ENCODE data around the gene SUSD4.

The SUSD4 gene

DNA sequence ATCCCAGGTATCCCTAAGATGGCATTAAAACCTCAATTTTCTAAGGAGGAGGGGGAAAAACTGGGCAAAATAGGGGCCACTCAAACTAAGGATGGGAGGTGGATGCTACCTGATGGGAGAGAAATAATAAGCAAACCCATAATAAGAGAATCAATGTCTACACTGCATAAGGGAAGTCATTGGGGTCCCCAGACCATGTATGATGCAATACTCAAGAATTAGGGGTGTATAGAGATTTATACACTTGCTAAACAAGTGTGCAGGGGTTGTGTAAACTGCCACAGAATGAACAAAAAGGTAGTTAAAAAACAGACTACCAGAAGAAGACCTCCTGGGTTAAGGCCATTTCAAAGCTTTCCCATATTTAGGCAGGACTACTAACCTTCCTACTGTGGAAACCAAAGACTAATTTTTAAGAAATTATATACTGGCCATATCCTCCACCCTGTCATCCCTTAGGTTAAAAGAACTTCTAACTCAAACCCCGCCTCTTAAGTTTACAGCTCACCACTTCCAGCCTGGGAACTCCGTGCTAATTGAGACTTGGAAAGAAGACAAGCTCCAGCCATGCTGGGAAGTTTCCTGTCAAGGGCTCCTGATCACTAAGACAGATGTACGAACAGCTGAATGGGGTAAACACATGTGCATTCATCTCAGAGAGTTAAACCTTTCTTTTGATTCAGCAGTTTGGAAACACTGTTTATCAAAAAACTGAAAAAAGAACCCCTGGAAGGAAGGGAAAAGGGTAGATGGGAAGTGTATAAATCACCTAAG lies 156.5 kb downstream of the SUSD4 start:
- H2AFZ ChIP-seq (ENCODE audit: low read length) = no peak overlapping the region
- H3K27me3 ChIP-seq (ENCODE audit: insufficient read depth, low read length, poor library complexity, severe bottlenecking) = no peaks in the 10 kb centered on the region
- H3K4me2 ChIP-seq (ENCODE audit: low read depth, low read length, poor library complexity, severe bottlenecking) = no peak overlapping the region
- no peaks in the 10 kb centered on the region for H3F3A ChIP-seq (ENCODE audit: low read depth)
- no peaks in the 10 kb centered on the region for H4K20me1 ChIP-seq (ENCODE audit: insufficient read depth, low read length, poor library complexity, severe bottlenecking)
- TF ChIP-seq EZH2phosphoT487 (IDR thresholded peaks at IDR 0.05; ENCODE audit: borderline replicate concordance) = no peak
- TF ChIP-seq, protein P1, sequence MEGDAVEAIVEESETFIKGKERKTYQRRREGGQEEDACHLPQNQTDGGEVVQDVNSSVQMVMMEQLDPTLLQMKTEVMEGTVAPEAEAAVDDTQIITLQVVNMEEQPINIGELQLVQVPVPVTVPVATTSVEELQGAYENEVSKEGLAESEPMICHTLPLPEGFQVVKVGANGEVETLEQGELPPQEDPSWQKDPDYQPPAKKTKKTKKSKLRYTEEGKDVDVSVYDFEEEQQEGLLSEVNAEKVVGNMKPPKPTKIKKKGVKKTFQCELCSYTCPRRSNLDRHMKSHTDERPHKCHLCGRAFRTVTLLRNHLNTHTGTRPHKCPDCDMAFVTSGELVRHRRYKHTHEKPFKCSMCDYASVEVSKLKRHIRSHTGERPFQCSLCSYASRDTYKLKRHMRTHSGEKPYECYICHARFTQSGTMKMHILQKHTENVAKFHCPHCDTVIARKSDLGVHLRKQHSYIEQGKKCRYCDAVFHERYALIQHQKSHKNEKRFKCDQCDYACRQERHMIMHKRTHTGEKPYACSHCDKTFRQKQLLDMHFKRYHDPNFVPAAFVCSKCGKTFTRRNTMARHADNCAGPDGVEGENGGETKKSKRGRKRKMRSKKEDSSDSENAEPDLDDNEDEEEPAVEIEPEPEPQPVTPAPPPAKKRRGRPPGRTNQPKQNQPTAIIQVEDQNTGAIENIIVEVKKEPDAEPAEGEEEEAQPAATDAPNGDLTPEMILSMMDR (conservative IDR thresholded peaks at IDR 0.05; ENCODE audit: low read length) = no peak
- H3K36me3 ChIP-seq (ENCODE audit: insufficient read depth, low read length) = no peaks in the 10 kb centered on the region
- H3K9me3 ChIP-seq (ENCODE audit: insufficient read depth, low read depth, low read length) = no peaks in the 10 kb centered on the region
- no peaks in the 10 kb centered on the region for H3K79me2 ChIP-seq (ENCODE audit: insufficient read depth, low read length)
- H3K4me3 ChIP-seq (ENCODE audit: low read length, poor library complexity, severe bottlenecking) = no peak overlapping the region
- no peaks in the 10 kb centered on the region for H3K4me1 ChIP-seq (ENCODE audit: insufficient read depth, low read length, poor library complexity, severe bottlenecking)
- no peak overlapping the region for H3K9ac ChIP-seq (ENCODE audit: low read depth, low read length, poor library complexity, severe bottlenecking)
- H3K9me2 ChIP-seq (replicated peaks; ENCODE audit: low read depth, low read length) = no peaks in the 10 kb centered on the region

DNA sequence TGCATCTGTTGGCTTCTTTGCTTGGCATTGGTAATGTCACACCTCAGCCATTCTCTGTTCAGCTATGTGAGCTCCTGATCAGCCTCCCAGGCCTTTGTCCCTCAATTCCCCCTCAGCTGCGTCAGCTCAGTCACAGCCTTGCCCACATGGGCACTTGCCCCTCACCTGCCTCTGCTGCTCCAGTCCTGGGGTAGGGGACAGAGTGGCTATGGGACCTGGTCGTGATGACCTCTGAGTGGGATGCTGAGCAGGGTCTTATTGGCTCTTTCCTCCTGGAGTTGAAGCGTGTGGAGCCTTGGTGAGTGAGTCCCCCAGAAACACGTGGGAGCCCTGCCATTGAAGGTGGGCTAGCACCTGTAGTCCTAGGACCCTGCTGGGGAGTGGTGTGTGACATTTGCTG lies 159.6 kb downstream of the SUSD4 start:
- no peaks in the 10 kb centered on the region for H3K79me2 ChIP-seq (ENCODE audit: insufficient read depth, low read length)
- no peak overlapping the region for H3K4me2 ChIP-seq (ENCODE audit: low read depth, low read length, poor library complexity, severe bottlenecking)
- H3K4me3 ChIP-seq (ENCODE audit: low read length, poor library complexity, severe bottlenecking) = no peak overlapping the region
- H3K27me3 ChIP-seq (ENCODE audit: insufficient read depth, low read length, poor library complexity, severe bottlenecking) = no peaks in the 10 kb centered on the region
- no peaks in the 10 kb centered on the region for H3K9me3 ChIP-seq (ENCODE audit: insufficient read depth, low read depth, low read length)
- H4K20me1 ChIP-seq (ENCODE audit: insufficient read depth, low read length, poor library complexity, severe bottlenecking) = no peaks in the 10 kb centered on the region
- no peaks in the 10 kb centered on the region for H3K9me2 ChIP-seq (replicated peaks; ENCODE audit: low read depth, low read length)
- no peaks in the 10 kb centered on the region for H3F3A ChIP-seq (ENCODE audit: low read depth)
- no peak for TF ChIP-seq EZH2phosphoT487 (IDR thresholded peaks at IDR 0.05; ENCODE audit: borderline replicate concordance)
- TF ChIP-seq, protein P1 (conservative IDR thresholded peaks at IDR 0.05; ENCODE audit: low read length) = no peak
- no peaks in the 10 kb centered on the region for H3K4me1 ChIP-seq (ENCODE audit: insufficient read depth, low read length, poor library complexity, severe bottlenecking)
- no peak overlapping the region for H2AFZ ChIP-seq (ENCODE audit: low read length)
- H3K9ac ChIP-seq (ENCODE audit: low read depth, low read length, poor library complexity, severe bottlenecking) = no peak overlapping the region
- no peaks in the 10 kb centered on the region for H3K36me3 ChIP-seq (ENCODE audit: insufficient read depth, low read length)

DNA sequence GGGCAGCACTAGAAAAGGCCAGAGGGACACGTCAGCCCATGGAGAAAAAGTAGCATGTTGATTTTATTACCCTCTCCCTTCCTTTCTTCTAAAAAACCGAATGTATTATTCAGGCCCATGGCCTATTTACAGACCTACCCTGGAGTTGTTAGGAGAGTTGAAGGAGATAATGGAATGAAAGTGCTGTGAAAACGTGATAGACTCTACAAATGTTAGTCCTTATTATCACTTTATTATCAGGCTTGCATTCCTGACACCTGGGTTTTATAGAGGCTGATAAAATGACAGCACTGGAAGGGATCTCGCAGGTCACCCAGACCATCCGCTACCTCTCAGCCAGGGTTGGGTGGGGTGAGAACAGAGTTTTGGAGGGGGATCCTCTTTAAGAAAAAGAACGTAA lies 160.3 kb downstream of the SUSD4 start:
- Histone ChIP-seq H3K9ac (ENCODE audit: low read depth, low read length, poor library complexity, severe bottlenecking) (no peak overlapping the region), H3F3A (ENCODE audit: low read depth) (no peaks in the 10 kb centered on the region), H3K4me1 (ENCODE audit: insufficient read depth, low read length, poor library complexity, severe bottlenecking) (no peaks in the 10 kb centered on the region), H3K36me3 (ENCODE audit: insufficient read depth, low read length) (no peaks in the 10 kb centered on the region), H4K20me1 (ENCODE audit: insufficient read depth, low read length, poor library complexity, severe bottlenecking) (no peaks in the 10 kb centered on the region), H2AFZ (ENCODE audit: low read length) (no peak overlapping the region), H3K4me2 (ENCODE audit: low read depth, low read length, poor library complexity, severe bottlenecking) (no peak overlapping the region), H3K79me2 (ENCODE audit: insufficient read depth, low read length) (no peaks in the 10 kb centered on the region), H3K9me3 (ENCODE audit: insufficient read depth, low read depth, low read length) (no peaks in the 10 kb centered on the region), H3K4me3 (ENCODE audit: low read length, poor library complexity, severe bottlenecking) (no peak overlapping the region), H3K9me2 (replicated peaks; ENCODE audit: low read depth, low read length) (no peaks in the 10 kb centered on the region), H3K27me3 (ENCODE audit: insufficient read depth, low read length, poor library complexity, severe bottlenecking) (no peaks in the 10 kb centered on the region)
- TF ChIP-seq, protein P1 (conservative IDR thresholded peaks at IDR 0.05; ENCODE audit: low read length) = no peak
- no peak for TF ChIP-seq EZH2phosphoT487 (IDR thresholded peaks at IDR 0.05; ENCODE audit: borderline replicate concordance)
